ENCODE measurements around the gene MRPL10. TPM values are rescaled to one million over a fixed set of nuclear protein-coding genes. Genes with fewer than 3 reads are reported as not detected.

MRPL10 gene
- total and polyA plus RNA-seq, 10 of the 15 experiments (the other 5 are each of a cell fraction or from before 2014, with no cell fraction given): 18.9 to 61.9 (median 47.3) TPM

DNA sequence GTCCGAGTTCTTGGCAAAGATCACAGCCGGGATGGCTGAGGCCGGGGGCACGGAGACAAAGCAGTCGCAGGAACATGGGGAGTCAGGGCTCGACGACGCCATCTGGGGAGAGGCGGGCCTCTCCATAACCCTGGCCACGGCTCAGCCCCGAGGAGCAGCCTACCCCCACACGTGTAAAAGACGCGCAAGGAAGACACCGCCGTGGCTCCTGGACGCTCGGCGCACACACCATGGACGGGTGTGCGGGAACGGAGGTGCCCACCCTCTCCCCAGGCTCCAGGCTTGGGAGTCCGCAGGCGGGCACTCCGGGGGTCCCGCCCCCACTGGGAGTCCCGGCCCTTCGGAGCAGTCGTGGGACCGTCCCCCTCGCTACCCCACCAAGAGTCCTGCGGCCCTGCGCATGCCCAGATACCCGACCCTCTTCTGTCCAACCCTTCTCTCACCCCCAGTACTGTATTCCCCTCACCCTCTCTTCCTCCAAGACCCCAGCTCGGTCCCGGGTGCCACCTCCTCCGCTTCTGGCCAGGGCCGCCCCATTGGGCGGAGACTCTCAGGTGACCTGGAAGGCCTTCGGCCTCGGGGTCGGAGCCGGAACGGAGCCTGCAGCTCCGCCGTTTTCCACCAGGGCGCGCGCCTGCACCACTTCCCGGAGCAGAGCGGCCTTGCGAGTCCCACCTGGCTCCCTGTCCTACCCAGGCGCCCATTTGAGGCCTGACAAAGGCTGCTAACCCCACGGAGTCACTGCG, 9.6 kb upstream of the MRPL10 start, which contains the start of gene SCRN2 (continued):
- TF ChIP-seq NR2F1 (conservative IDR thresholded peaks at IDR 0.05): peak; percentile 84
- no peak for TF ChIP-seq CEBPB (IDR thresholded peaks at IDR 0.05; ENCODE audit: borderline replicate concordance in 1 of 2, low read depth in 2 of 2, low read length in 2 of 2)
- TF ChIP-seq SMC3 (IDR thresholded peaks at IDR 0.05; ENCODE audit: borderline replicate concordance, low read length): peak; percentile 90
- TF ChIP-seq CBX5 (IDR thresholded peaks at IDR 0.05; ENCODE audit: low read depth): no peak
- TF ChIP-seq, protein P1, sequence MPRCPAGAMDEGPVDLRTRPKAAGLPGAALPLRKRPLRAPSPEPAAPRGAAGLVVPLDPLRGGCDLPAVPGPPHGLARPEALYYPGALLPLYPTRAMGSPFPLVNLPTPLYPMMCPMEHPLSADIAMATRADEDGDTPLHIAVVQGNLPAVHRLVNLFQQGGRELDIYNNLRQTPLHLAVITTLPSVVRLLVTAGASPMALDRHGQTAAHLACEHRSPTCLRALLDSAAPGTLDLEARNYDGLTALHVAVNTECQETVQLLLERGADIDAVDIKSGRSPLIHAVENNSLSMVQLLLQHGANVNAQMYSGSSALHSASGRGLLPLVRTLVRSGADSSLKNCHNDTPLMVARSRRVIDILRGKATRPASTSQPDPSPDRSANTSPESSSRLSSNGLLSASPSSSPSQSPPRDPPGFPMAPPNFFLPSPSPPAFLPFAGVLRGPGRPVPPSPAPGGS (IDR thresholded peaks at IDR 0.05; ENCODE audit: borderline replicate concordance, insufficient read depth, low read depth, low read length, poor library complexity, severe bottlenecking): no peak
- peak; percentile 86 for TF ChIP-seq TCF12 (IDR thresholded peaks at IDR 0.05; ENCODE audit: low read depth, low read length)
- TF ChIP-seq, protein P2, sequence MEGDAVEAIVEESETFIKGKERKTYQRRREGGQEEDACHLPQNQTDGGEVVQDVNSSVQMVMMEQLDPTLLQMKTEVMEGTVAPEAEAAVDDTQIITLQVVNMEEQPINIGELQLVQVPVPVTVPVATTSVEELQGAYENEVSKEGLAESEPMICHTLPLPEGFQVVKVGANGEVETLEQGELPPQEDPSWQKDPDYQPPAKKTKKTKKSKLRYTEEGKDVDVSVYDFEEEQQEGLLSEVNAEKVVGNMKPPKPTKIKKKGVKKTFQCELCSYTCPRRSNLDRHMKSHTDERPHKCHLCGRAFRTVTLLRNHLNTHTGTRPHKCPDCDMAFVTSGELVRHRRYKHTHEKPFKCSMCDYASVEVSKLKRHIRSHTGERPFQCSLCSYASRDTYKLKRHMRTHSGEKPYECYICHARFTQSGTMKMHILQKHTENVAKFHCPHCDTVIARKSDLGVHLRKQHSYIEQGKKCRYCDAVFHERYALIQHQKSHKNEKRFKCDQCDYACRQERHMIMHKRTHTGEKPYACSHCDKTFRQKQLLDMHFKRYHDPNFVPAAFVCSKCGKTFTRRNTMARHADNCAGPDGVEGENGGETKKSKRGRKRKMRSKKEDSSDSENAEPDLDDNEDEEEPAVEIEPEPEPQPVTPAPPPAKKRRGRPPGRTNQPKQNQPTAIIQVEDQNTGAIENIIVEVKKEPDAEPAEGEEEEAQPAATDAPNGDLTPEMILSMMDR (IDR thresholded peaks at IDR 0.05 in 2 of 3, conservative IDR thresholded peaks at IDR 0.05 in 1 of 3; ENCODE audit: control insufficient read depth in 2 of 3, extremely low read depth in 1 of 3, insufficient read depth in 1 of 3, low read depth in 3 of 3, low read length in 3 of 3): peak; percentile 93 to 98 (median 97)
- no peak for TF ChIP-seq POLR2AphosphoS2 (IDR thresholded peaks at IDR 0.05; ENCODE audit: low read depth, low read length)
- no peak for TF ChIP-seq RB1 (IDR thresholded peaks at IDR 0.05; ENCODE audit: borderline replicate concordance)
- TF ChIP-seq, protein P3, sequence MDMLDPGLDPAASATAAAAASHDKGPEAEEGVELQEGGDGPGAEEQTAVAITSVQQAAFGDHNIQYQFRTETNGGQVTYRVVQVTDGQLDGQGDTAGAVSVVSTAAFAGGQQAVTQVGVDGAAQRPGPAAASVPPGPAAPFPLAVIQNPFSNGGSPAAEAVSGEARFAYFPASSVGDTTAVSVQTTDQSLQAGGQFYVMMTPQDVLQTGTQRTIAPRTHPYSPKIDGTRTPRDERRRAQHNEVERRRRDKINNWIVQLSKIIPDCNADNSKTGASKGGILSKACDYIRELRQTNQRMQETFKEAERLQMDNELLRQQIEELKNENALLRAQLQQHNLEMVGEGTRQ (IDR thresholded peaks at IDR 0.05; ENCODE audit: borderline replicate concordance, low read depth, low read length): no peak; the same call in 1 of the 2 replicates
- no peak for TF ChIP-seq SMAD5 (IDR thresholded peaks at IDR 0.05; ENCODE audit: low read depth)
- TF ChIP-seq DPF2 (IDR thresholded peaks at IDR 0.05): no peak
- TF ChIP-seq, protein P4, sequence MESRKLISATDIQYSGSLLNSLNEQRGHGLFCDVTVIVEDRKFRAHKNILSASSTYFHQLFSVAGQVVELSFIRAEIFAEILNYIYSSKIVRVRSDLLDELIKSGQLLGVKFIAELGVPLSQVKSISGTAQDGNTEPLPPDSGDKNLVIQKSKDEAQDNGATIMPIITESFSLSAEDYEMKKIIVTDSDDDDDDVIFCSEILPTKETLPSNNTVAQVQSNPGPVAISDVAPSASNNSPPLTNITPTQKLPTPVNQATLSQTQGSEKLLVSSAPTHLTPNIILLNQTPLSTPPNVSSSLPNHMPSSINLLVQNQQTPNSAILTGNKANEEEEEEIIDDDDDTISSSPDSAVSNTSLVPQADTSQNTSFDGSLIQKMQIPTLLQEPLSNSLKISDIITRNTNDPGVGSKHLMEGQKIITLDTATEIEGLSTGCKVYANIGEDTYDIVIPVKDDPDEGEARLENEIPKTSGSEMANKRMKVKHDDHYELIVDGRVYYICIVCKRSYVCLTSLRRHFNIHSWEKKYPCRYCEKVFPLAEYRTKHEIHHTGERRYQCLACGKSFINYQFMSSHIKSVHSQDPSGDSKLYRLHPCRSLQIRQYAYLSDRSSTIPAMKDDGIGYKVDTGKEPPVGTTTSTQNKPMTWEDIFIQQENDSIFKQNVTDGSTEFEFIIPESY (IDR thresholded peaks at IDR 0.05): no peak
- no peak for TF ChIP-seq ZNF24 (IDR thresholded peaks at IDR 0.05)
- TF ChIP-seq TBL1XR1 (IDR thresholded peaks at IDR 0.05; ENCODE audit: low read depth, low read length): no peak
- TF ChIP-seq HCFC1 (IDR thresholded peaks at IDR 0.05; ENCODE audit: low read length): no peak
- peak; percentile 52 for TF ChIP-seq SIN3A (IDR thresholded peaks at IDR 0.05; ENCODE audit: low read depth, low read length)
- TF ChIP-seq SIX5 (IDR thresholded peaks at IDR 0.05; ENCODE audit: low read depth, low read length, severe bottlenecking): no peak
- no peak for TF ChIP-seq CBFB (IDR thresholded peaks at IDR 0.05; ENCODE audit: low read depth)
- peak; percentile 81 for TF ChIP-seq HDGF (IDR thresholded peaks at IDR 0.05)
- no peak for TF ChIP-seq SPI1 (IDR thresholded peaks at IDR 0.05; ENCODE audit: borderline replicate concordance, insufficient read depth, low read depth, low read length)
- no peak for TF ChIP-seq KDM1A (IDR thresholded peaks at IDR 0.05; ENCODE audit: borderline replicate concordance)
- TF ChIP-seq MYC (IDR thresholded peaks at IDR 0.05; ENCODE audit: insufficient read depth, insufficient read length, insufficient replicate concordance, low read length, severe bottlenecking): no peak
- no peak for TF ChIP-seq NRF1 (conservative IDR thresholded peaks at IDR 0.05; ENCODE audit: low read depth, low read length)
